Activated naive CD8-positive, alpha-beta T cell treated with anti-CD3 and anti-CD28 coated beads, Interleukin-2, amount 50 U/mL, for 16 hours (primary cell): ENCODE results near the gene SYNPO.

ENCODE experiments used
- DNase-seq: peaks from one replicate; pipeline ENCODE4 v3.0.0-alpha.2; 2020; ENCODE audit warnings: low read depth, low spot score

Gene SYNPO

DNA sequence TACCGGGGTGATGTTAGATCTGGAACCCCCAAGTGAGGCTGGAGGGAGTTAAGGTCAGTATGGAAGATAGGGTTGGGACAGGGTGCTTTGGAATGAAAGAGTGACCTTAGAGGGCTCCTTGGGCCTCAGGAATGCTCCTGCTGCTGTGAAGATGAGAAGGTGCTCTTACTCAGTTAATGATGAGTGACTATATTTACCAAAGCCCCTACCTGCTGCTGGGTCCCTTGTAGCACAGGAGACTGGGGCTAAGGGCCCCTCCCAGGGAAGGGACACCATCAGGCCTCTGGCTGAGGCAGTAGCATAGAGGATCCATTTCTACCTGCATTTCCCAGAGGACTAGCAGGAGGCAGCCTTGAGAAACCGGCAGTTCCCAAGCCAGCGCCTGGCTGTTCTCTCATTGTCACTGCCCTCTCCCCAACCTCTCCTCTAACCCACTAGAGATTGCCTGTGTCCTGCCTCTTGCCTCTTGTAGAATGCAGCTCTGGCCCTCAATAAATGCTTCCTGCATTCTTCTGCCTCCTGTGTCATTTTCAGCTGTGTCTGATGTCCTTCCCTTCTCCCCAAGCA is 18.3 kb downstream of the SYNPO start:
- DNase-seq: no peak

DNA sequence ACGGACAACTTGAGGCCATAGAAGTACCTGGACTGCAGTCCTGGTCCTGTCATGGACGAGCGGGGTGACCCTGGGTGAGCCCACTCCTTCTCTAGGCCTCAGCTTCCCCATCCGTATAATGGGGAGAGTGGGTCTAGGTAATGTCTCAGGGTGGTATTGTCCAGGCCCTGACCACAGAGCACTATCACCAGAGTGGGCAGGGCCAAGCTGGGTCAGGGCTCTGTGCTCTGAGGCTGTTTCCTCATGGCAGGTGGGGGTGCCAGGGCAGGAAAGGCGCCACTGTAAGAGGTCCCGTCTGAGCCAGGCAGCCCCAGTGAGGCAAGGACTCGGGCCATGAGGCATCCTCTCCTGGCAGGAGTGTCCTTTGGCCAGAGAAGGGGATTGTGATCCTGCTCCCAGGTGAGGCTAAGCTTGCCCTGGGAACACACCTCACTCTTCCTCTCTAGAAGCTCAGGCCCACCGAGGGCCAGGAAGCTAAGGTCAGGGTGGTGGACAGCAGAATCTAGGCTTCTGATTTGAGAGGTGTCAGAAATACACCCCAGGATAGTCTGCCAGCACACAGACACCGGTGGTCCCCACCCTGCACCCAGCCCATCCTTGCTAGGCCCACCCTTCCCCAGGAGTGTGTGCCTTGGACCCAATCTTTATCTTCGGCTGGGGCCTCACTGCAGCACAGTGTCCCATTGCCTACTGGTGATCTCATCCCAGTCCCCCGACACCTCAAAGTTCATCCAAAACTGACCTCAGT is 19.1 kb downstream of the SYNPO start:
- DNase-seq: no peak

DNA sequence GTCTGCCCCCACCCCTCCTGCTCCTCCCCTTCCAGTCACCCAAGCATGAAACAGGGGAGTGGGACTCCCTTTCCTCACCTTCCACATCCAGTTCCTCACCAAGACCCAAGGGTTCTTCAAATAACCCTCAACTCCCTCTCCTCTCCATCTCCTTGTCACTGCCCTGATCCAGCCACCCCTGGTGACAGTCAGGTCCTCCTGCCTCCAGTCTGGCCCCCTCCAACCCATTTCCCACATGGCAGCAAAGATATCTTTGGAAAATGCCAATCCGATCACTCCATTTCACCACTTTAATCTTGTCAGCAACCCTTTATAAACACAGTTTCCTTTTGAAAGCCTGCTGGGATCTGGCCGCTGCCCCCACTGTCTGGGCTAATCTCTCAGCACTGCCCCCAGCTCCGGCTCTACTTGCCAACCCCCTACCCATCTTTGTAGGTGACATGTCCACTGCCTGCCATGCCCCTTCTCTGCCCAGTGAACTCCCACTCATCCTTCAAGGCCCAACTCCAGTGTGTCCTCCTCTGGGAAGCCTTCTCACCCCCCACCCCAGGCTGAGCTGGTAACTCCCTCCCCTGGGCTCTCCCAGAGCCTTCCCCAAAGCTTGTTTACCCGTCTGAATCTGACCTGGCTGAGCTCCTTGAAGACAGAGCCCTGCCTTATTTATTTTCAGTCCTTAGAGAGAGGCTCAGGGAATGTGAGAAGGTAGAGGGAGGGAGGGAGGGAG is 19.8 kb downstream of the SYNPO start:
- no peak for DNase-seq

DNA sequence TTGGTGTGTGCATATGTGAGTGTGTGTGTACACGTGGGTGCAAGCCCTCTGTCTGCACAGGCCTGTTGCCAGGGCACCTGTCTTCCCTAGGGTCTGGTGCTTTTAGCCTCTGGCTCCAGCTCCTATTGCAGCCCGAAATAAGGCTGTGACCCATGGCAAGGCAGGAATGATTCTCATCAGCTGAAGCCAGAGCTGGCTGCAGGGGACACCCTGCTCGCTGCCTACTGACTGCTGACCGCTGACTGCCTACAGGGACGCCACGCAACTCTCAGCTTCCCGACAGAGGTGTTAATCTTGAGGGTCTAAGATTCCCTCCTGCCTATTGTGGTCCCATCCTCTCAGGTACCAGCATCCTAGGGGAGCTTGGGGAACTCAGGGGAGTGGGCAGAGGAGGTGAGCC is 20.6 kb downstream of the SYNPO start, which contains the start of gene MYOZ3:
MYOZ3 (plus strand) TSS at position 166 of the 400 bp plus-strand sequence. CDS start 1,691 bp downstream, outside the sequence.
- no peak for DNase-seq

DNA sequence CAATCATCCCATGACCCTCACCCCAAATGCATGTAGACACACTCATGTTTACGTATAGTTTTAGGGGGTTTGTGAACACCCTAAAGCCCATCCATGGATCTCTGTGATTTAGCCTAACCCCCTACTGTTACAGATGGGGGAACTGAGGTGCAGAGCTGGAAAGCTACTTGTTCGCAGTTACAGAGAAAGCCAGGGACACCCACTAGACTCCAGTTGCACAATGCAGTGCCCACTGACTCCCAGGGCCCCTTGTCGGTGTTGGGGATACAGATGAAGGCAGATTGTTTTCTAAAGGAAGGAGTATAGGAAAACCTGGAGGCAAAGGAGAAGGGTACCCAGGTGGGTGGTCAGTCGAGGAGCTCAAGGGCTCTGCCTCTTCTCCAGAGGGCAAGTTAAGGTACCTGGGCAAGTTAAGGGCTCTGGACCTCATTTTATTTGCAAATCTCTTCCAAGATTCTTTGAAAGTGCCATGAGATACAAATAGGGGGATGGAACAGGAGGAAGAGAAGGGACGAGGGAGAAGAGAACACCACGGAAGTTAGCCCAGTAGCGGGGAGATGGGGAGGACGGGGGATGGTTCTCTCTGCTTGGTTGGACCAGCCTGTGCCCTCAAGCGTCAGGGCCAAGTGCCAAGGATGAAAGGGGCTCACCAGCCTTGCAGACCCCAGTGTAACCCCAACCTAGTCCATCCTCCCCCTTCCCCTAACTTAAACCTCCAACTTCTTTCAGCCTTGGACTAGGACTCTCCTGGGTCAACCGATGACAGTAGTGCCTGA is 21.5 kb downstream of the SYNPO start:
- no peak for DNase-seq

DNA sequence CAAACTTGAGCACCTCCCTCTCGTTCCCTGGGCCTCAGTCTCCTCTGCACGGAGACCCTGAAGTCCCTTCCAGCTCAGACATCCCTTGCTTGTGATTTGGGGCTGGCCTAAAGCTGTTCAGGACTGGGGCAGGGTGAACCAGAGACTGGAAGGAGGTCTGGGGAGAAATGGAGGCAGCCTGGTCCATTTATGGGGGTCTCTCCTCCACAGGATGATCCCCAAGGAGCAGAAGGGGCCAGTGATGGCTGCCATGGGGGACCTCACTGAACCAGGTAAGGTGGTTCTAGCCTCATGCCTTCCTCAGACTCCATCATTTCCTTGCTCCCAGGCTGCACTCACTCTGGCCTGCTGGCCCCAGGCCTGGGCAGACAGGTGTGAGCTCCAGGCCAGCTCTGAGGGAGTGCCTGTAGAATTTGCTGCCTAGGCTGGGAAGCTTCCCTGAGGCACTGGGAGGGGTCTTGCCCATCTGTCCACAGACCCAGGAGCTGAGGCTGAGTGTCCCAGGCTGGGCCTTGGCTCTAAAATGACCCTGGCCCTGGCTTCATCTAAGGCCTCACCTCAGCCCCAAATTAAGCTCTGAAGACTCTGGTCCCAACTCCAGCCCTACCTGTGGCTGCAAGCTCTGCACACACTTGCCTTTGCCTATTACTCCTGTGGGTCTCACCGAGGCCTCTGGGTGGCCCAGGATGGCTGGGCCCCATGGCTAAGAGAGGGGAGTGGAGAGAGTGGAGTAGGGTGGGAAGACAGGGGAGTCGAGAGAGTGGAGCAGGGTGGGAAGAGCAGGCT is 22.5 kb downstream of the SYNPO start:
- DNase-seq: no peak

DNA sequence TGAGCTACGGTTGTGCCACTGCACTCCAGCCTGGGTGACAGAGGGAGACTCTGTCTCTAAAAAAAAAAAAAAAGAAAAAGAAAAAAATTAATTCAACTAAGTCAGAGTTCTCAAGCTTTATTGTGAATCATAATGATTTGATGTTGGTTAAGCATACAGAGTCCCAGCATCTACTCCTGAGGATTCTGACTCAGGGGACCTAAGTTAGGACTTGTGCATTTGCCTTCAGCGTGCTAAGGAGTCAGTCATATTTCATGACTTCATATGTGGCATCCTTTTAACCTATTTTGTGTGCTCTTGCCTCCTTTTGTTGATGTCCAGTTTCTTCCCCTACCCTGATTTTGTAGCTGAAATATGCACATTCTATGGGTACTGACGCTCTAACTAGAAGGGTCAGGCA is 23.5 kb downstream of the SYNPO start:
- no peak for DNase-seq

DNA sequence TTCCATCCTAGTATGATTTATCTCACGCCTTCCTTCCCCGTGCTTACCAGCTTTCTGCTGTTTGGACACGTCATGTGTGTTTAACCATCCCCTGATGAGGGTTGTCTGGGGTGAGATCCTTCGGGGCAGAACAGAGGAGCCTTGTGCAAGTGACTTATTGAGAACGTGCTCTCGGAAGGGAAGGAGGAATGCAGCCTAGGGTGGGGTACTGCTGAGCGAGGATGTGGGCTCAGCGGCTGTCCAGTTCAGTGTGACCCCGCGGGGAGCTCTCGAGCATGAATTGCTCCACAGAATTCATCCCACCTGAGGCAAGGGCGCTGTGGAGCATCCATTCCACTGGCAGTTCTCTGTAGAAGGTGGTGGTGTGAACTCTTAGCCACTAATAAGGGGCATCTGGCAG is 24.6 kb downstream of the SYNPO start:
- no peak for DNase-seq

DNA sequence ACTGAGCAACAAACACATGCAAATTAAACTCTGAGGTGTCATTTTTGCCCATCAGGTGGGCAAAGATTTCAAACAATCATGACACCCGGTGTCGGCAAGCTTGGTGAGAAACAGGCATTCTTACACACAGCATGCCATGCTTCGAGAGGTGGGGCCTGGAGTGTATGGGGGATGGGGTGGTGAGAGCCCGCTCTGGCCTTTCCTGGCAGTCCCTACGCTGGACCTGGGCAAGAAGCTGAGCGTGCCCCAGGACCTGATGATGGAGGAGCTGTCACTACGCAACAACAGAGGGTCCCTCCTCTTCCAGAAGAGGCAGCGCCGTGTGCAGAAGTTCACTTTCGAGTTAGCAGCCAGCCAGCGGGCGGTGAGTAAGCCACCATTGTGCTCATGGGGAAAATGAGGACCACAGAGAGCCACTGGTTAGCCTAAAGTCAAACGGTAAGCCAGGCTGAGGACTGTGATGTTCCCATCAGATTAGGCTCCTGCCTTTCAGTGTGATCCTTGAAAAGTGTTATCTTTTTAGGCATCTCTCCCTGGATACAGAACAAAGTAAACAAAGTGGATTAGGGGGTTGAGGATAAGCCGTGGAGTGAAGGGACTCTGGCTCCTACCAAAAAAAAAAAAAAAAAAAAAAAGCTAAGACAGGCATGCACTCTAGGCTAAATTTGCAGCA is 30.0 kb downstream of the SYNPO start:
- no peak for DNase-seq

DNA sequence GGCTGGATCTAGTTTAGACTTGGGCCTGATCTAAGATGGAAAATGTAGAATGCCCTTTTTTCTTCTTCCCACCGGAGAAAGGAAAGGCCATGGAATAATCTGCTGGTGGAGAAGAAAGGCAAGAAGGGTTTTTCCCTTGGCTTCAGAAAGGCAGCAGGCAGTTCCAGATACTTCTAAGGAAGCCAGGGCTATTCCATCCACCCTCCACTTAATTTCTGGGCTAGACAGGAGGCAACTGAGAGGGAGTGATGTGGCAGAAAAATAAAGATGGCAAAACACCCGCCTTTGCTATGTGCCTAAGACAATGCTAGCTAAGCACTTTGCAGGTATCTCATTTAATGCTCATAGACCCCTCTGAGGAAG is 30.5 kb downstream of the SYNPO start:
- no peak for DNase-seq

DNA sequence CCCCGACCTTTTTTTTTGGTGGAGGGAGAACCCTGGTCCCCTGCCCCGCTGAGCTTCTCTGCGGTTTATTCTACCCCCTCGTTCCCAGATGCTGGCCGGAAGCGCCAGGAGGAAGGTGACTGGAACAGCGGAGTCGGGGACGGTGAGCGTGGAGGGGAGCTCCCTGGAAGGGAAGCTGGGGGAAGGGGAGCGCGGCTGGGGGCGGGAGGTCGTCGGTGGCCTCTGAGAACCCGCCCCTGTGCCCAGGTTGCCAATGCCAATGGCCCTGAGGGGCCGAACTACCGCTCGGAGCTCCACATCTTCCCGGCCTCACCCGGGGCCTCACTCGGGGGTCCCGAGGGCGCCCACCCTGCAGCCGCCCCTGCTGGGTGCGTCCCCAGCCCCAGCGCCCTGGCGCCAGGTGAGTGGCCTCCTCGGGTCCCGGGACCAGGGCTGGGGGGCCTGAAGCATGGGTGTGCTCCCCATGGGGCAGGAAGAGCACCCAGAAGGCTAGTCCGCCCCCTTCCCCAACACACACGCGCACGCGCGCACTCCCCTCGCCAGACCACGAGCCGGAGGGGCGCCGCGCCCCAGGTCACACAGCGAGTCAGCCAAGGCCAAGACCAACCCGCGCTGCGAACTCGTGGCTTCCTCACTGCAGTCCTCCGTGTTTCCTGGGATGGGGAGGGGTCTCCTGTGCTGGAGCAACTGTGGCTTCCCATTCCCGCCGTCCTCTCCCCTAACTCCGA is 31.2 kb downstream of the SYNPO start:
- DNase-seq: no peak

DNA sequence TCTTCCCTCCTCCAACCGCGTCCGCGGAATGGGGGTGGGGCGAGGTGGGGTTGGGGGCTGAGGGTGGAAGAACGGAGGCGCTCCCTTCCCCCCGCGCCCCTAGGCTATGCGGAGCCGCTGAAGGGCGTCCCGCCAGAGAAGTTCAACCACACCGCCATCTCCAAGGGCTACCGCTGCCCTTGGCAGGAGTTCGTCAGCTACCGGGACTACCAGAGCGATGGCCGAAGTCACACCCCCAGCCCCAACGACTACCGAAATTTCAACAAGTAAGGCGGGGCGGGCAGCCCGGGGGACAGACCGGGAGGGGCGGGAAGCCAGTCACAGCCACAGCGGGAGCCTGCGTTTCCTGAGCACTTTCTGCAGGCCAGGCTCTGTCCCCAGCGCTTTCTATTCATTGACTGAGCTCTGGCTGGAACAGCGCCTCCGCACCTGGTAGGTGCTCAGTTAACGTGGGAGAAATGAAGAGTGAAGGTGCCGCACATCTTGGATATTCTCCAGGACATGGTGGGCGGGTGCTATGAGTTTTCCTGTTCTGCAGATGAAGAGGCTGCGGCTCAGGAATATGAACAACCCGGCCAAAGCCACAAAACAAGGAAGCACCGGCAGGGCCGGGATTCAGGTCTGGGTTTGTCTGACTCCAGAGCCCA is 31.9 kb downstream of the SYNPO start:
- no peak for DNase-seq

DNA sequence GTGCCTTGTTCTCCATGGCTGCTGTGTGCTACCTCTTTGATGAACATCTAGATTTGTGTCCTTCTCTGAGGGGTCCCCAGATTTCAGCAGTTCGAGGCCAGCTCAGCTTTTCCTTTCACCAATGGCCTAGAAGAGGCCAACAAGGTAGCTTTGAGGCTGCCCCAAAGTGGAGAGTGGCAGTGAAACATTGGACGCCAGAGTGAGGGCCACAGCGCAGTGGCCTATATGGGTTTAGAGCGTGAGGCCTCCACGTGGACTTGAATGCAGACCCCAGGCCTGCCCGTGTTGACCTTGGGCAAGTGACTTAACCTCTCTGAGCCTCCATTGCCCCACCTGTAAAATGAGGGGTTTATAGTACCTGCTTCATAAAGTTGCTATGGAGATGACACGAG is 32.4 kb downstream of the SYNPO start:
- no peak for DNase-seq

DNA sequence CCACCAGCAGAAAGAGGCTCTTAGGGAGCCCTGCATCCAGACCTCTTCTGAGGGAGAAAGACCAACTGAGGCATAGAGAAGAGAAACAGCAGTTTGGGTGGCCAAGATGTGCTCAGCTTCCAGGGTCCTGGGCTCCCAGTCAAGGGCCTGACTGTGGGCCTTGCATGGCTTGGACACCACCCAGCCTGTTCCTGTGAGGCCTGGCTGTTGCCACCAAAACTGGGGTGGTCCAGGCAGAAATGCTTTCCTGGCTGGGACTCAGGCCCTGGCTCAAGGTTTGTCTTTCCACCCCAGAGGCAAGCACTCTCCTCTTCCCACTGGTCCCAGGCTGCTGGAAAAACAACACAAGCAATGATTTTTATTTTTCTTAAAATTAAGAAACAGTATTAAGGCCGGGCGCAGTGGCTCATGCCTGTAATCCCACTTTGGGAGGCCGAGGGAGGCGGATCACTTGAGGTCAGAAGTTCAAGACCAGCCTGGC is 33.9 kb downstream of the SYNPO start:
- DNase-seq: no peak

DNA sequence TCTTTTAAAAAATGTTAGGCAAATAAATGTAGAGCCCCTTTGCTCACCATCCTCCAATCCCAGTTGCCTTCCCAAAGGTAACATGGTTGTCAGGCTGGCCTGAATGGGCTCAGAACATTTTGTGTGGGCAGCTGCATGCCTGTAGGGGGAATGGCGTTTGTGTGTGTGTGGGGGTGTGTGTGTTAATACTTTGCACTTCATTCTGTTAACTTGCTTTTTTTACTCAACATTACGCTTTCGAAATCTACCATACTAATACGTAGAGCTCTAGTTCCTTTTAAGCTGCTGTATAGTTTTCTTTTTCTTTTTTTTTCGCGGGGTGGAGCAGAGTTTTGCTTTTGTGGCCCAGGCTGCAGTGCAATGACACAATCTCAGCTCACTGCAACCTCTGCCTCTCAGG is 34.6 kb downstream of the SYNPO start:
- no peak for DNase-seq

DNA sequence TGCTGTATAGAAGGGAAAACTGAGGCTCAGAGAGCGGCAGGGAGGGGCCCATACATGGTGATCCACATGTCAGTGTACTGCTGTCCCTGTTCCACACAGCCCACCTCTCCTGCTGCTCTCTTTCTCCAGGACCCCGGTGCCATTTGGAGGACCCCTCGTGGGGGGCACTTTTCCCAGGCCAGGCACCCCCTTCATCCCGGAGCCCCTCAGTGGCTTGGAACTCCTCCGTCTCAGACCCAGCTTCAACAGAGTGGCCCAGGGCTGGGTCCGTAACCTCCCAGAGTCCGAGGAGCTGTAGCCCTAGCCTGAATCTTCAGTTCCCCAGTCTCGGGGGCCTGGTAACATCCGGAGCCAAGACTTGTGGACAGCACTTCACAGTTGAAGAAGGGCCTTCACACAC is 36.1 kb downstream of the SYNPO start:
- no peak for DNase-seq

DNA sequence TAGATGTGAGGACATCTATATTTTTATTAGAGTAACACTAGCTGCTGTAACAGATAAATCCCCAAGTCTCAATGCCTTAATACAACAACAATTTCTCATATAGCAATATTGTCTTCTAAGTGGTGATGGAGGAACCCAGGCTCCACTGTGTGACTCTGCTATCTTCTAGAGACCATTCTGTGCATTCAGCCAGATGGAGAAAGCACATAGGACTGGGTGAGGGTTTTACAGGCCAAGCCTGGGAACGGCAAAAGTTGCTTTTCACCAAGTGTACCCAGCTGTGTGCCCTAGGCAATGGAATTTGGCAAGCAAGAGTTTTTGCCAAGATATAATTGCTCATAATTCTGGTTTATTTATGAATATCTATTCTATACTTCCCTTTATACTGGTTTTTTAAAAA is 48.7 kb downstream of the SYNPO start:
- DNase-seq: no peak

DNA sequence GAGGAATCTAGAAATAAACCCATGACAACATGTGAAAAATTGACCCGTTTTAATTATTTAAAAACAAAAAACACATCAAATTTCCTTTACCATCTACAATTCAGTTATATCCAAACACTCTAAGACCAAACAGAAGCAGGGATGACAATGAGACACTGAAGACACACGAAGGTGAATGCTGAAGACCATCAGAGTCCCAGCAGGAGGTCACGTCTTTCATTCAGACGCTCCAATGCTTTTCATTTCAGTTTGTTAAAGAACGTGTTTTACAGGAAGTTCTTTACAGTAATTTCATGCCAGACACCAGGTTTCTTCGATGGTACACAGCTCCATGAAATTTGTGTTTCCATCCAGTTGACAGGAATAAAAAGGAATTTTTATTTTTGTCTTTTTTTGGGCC is 50.3 kb downstream of the SYNPO start:
- no peak for DNase-seq

DNA sequence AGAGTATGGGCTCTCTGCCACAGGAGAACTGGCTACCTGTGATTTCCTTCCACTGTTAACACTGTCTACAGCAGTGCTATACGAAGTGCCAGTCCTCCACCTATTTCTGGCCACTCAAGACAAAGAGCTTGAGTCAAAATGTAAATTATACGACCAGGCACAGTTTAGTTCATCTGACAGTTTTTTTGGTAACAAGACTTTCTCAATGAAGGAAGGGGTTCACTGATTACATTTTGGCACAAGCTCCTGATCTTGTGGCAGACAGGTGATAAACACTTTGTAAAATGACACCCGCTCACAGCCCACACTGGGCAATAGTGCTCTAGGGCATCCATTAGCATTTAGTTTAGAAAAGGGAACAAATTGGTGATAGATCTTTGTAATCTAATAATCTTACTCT is 51.8 kb downstream of the SYNPO start:
- DNase-seq: no peak

DNA sequence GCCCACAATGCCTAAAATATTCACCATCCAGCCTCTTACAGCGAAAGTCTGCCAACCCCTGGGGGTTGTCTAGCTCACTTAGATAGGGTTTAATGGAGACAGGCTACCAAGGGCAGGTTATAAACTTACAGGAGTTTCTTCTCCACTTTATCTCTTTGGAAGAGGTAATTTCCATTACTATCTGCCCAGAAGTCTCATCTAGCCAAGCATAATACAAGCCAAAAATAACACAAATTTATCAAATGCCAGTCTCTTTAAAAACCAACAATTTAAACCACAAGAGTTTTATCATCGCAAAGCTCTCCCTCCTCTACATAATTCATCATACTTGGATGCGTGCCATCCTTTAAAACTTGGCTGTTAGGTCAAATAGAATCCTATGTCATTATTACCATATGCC is 54.2 kb downstream of the SYNPO start:
- no peak for DNase-seq
